Stimulated activated CD4-positive, alpha-beta T cell treated with anti-CD3 and anti-CD28 coated beads, Interleukin-12 subunit alpha, Interleukin-12 subunit beta, amount 100 ng/mL, for 4 hours (primary cell): ENCODE measurements around the gene C2CD3.
"Not testable (repeated sequence)": the region's sequence is repeated elsewhere in the genome, so short reads cannot be mapped to it uniquely, and the experiment has no call there.

ENCODE experiments used
- DNase-seq: peaks from one replicate; pipeline ENCODE4 v3.0.0-alpha.2; 2020

The C2CD3 gene

GRCh38 chr11:74162681-74163467 is 7.9 kb downstream of the C2CD3 start:
- DNase-seq = no peak

GRCh38 chr11:74159642-74160041 is 11.2 kb downstream of the C2CD3 start:
- DNase-seq = no peak

DNA sequence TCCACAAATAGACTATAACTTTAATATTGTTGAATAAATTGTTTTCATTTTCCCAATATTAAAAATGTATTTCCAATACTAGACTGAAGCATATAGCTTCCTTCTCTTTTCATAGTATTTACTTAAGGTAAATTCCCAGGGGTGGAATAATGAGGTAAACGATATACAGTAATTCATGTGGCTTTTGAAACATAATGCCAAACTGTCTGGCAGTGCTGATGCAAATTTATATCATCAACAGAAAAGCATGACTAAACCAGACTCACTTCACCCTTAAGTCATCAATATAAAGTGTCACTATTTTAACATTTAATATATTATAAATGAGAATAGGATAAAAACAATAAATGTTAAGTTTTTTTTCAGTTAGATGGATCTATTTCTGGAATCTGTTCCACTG is 13.6 kb downstream of the C2CD3 start:
- no peak for DNase-seq

GRCh38 chr11:74154620-74155281 is 16.1 kb downstream of the C2CD3 start:
- DNase-seq = no peak

- no peak for DNase-seq
Measured at GRCh38 chr11:74153224-74153623, 17.6 kb downstream of the C2CD3 start.

GRCh38 chr11:74147199-74147929 is 23.4 kb downstream of the C2CD3 start:
- no peak for DNase-seq

- no peak for DNase-seq
Measured at GRCh38 chr11:74144592-74144991, 26.2 kb downstream of the C2CD3 start.

GRCh38 chr11:74142624-74143023 is 28.2 kb downstream of the C2CD3 start:
- DNase-seq = no peak

DNA sequence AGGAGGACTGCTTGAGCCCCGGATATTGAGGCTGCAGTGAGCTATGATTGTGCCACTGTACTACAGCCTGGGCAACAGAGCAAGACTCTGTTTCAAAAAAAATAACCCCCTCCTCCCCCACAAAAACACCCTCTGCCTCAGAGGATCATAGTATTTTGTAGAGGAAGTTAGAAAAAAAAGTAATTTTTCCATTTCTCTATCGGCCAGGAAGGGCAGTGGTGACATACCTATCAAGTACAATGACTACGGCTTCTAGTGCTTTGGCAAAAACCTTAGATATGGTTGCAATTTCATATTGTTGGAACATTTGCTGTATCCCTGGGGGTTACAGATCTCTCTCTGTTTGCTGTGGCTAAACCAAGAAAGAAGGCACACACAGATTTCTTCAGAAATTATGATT is 28.9 kb downstream of the C2CD3 start:
- DNase-seq = no peak

DNA sequence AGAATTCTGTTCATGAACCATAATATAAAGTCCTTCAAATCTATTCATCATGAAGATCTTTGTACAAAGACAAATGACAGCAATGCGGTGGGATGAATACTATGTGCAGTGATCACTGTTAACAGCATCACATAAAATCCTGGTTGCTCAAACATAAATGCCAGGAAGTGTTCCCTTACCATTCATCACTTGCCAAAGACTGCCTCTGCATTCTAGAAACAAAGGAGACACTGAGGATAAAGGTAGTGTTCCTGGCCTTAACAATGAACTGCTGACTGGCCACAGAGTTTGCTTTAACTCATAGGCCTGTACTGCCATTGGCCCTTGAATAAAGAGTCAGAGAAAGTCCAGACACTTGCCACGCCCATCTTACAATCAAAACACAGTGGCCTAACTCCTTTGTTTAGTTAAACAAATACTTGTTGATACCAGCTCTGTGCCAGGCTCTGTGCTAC is 29.5 kb downstream of the C2CD3 start:
- DNase-seq = no peak

DNA sequence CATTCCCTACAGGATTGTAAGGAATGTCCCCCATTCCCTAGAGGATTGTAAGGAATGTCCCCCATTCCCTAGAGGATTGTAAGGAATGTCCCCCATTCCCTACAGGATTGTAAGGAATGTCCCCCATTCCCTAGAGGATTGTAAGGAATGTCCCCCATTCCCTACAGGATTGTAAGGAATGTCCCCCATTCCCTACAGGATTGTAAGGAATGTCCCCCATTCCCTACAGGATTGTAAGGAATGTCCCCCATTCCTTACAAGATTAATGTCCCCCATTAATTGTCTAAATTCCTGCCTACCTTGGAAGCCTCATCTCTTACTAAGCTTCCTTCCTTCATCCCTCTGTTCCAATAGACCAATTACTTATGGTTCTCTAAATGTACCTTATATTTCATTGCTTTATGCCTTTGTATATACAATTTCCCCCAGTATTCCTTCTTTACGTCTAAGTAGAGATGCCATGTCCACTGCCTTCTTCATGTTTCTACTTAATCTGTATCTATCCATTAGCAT is 30.8 kb downstream of the C2CD3 start:
- not testable (repeated sequence) for DNase-seq

- DNase-seq = no peak
Measured at GRCh38 chr11:74139151-74139918, 31.5 kb downstream of the C2CD3 start.

DNA sequence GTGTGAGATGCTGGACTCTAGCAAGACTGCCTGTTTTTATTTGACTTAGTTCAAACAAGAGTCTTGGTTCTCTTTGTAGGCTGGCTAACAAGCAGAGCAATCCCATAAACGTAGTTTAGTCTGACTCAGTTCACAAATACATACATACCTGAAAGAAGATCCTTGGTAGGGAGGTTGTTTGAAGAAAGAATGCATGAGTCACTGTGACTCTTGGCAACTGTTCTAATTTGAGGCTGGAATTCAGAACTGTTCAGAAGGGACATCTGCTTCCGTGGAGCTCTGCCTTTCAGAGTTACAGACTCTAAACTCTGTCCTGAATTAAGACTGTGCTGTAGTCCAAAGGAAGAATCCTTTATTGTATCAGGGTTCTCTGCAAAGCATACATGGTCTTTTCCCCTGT is 32.2 kb downstream of the C2CD3 start:
- no peak for DNase-seq

DNA sequence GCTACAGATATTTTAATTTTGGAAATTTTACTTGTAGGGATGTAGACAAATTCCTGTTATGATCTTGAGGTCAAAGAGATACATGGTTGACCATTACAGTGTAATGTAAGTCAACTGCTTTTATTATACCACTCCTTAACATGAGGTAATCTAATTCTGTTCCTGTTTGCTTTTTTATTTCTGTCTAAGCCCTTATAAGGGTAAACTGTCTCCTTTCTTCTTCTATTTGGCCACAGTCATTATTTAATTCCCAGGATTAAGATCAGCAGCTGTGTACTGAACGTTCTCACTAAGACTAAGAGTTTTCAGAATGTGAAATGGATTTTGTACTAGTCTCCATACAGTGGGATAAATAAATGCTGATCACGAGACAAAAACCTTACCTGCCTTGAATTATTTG is 32.8 kb downstream of the C2CD3 start:
- no peak for DNase-seq

- no peak for DNase-seq
Measured at GRCh38 chr11:74135127-74135840, 35.5 kb downstream of the C2CD3 start.

- no peak for DNase-seq
Measured at GRCh38 chr11:74134661-74135060, 36.1 kb downstream of the C2CD3 start.

DNA sequence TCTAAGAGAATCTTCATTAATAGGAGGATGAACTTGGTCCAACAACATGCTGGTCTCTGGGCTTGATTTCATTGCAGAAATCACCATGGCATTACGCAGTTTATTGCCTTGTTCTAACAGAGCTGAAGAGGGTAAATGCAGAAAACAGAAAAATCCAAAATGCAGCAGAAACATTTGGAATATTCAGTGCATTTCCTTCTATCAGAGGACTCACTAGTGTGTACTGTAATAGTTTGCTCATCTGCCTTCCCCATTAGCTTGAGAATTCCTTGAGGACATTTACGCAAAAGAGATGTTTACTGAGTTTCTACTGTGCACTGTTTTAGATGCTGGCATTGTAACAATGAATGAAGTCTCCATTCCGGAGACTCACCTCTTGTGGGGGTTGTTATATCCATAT is 37.4 kb downstream of the C2CD3 start:
- no peak for DNase-seq

GRCh38 chr11:74132833-74133232 is 38.0 kb downstream of the C2CD3 start:
- no peak for DNase-seq

DNA sequence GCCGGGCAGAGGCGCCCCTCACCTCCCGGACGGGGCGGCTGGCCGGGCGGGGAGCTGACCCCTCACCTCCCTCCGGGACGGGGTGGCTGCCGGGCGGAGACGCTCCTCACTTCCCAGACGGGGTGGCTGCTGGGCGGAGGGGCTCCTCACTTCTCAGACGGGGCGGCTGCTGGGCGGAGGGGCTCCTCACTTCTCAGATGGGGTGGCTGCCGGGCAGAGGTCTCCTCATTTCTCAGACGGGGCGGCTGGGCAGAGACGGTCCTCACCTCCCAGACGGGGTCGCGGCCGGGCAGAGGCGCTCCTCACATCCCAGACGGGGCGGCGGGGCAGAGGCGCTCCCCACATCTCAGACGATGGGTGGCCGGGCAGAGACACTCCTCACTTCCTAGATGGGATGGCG is 41.7 kb downstream of the C2CD3 start:
- not testable (repeated sequence) for DNase-seq

- no peak for DNase-seq
Measured at GRCh38 chr11:74123008-74123448, 47.8 kb downstream of the C2CD3 start.

- no peak for DNase-seq
Measured at GRCh38 chr11:74121804-74122203, 49.0 kb downstream of the C2CD3 start.
